Measurements from ENCODE around the gene RO60.

DNA sequence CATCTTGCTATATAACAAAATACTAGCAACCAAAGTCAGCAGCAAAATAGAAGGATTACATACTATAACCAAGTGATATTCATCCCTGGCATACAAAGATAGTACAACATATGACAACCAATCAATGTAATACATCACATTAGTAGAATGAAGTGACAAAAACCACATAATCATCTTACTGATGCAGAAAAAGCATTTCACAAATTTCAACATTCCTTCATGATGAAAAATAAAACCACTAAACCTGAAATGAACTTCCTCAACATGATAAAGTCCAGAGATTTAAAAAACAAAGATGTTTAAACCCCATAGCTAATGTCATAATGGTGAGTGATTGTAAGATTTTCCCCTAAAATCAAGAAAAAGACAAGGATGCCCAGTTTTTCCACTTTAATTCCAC, 18.6 kb downstream of the RO60 start:
- TF ChIP-seq, protein P1, sequence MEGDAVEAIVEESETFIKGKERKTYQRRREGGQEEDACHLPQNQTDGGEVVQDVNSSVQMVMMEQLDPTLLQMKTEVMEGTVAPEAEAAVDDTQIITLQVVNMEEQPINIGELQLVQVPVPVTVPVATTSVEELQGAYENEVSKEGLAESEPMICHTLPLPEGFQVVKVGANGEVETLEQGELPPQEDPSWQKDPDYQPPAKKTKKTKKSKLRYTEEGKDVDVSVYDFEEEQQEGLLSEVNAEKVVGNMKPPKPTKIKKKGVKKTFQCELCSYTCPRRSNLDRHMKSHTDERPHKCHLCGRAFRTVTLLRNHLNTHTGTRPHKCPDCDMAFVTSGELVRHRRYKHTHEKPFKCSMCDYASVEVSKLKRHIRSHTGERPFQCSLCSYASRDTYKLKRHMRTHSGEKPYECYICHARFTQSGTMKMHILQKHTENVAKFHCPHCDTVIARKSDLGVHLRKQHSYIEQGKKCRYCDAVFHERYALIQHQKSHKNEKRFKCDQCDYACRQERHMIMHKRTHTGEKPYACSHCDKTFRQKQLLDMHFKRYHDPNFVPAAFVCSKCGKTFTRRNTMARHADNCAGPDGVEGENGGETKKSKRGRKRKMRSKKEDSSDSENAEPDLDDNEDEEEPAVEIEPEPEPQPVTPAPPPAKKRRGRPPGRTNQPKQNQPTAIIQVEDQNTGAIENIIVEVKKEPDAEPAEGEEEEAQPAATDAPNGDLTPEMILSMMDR (IDR thresholded peaks at IDR 0.05), result no peak
- TF ChIP-seq POLR2A (IDR thresholded peaks at IDR 0.05), result no peak
